B cell (primary cell): ENCODE data around the gene KRT80. TPM values are rescaled to one million over a fixed set of nuclear protein-coding genes. Genes with fewer than 3 reads are reported as not detected.

Experiments
- ATAC-seq: fragments of 200-7000 bp; cut with Tn5 transposase; one replicate; pipeline ENCODE4 v1.10.0; 2021; ENCODE audit warnings: low read depth, mild to moderate bottlenecking, moderate number of reproducible peaks, moderate library complexity
- CTCF ChIA-PET: fragments of 350-600 bp; sonication (Branson Sonifier 250); formaldehyde crosslinking; loops from one replicate; lab custom pipeline; 2021; ENCODE audit warnings: antibody characterized with exemption, inconsistent platforms; lab: Charles Lee
- POLR2A ChIA-PET: fragments of 350-600 bp; sonication (Branson Sonifier 250); formaldehyde crosslinking; loops from one replicate; lab custom pipeline; 2021; ENCODE audit warnings: antibody characterized with exemption; lab: Charles Lee
- DNase-seq: peaks from one replicate; pipeline ENCODE4 v3.0.0; 2013
- H2AFZ ChIP-seq: 2 replicates; pipeline ENCODE4 v1.6.1; 2012; ENCODE audit warnings: mild to moderate bottlenecking, low read depth, low read length; ENCODE audit not compliant: insufficient read depth, poor library complexity, severe bottlenecking
- H3K27ac ChIP-seq, 2 donors: 1 replicate in 1 of 2; 2 replicates in 1 of 2; pipeline ENCODE4 v1.5.1; 2012 to 2013; ENCODE audit warnings: low read length in 2 of 2, mild to moderate bottlenecking in 2 of 2, moderate library complexity in 1 of 2
- H3K27me3 ChIP-seq, 4 experiments: fragments of 200-600 bp in 1 of 4; sonication (generic) in 1 of 4; replicated peaks in 1 of 4; 1 replicate in 2 of 4; 2 replicates in 2 of 4; pipeline versions ENCODE4 v1.6.1 to v1.7.0; 2013 to 2016; ENCODE audit warnings: low read length in 3 of 4, mild to moderate bottlenecking in 2 of 4, mixed read lengths in 1 of 4, moderate library complexity in 1 of 4; ENCODE audit not compliant: insufficient read depth in 4 of 4, control insufficient read depth in 3 of 4; ENCODE audit errors: control extremely low read depth in 1 of 4
- H3K36me3 ChIP-seq, 2 experiments: replicated peaks in 1 of 2; 1 replicate in 1 of 2; 2 replicates in 1 of 2; pipeline versions ENCODE4 v1.6.1 to v1.7.1; 2013; ENCODE audit warnings: low read length in 1 of 2; ENCODE audit not compliant: insufficient read depth in 2 of 2, control insufficient read depth in 1 of 2; ENCODE audit errors: control extremely low read depth in 1 of 2, extremely low read depth in 1 of 2
- H3K4me1 ChIP-seq, 2 donors: fragments of 200-600 bp in 1 of 2; sonication (generic) in 1 of 2; 1 replicate in 1 of 2; 2 replicates in 1 of 2; pipeline versions ENCODE4 v1.5.1 to v1.6.1; 2013 to 2017; ENCODE audit warnings: low read length in 2 of 2; ENCODE audit not compliant: control insufficient read depth in 2 of 2, insufficient read depth in 2 of 2
- H3K4me2 ChIP-seq: replicated peaks from 2 replicates; pipeline ENCODE3; 2012; ENCODE audit warnings: mild to moderate bottlenecking, low read depth, low read length; ENCODE audit not compliant: poor library complexity, severe bottlenecking
- H3K4me3 ChIP-seq, 5 experiments: fragments of 200-600 bp in 1 of 5; sonication (generic) in 1 of 5; 1 replicate in 3 of 5; 2 replicates in 2 of 5; pipeline versions ENCODE4 v1.5.1 to v1.7.0; 2011 to 2016; ENCODE audit warnings: low read length in 4 of 5, mild to moderate bottlenecking in 4 of 5, low read depth in 2 of 5, control low read depth in 1 of 5, moderate library complexity in 1 of 5; ENCODE audit not compliant: insufficient read depth in 1 of 5; ENCODE audit errors: control extremely low read depth in 1 of 5, extremely low read depth in 1 of 5
- H3K79me2 ChIP-seq: fragments of 200-600 bp; sonication (generic); one replicate; pipeline ENCODE4 v1.6.0; 2016; ENCODE audit warnings: low read length; ENCODE audit not compliant: control insufficient read depth, insufficient read depth
- H3K9ac ChIP-seq: fragments of 200-600 bp; sonication (generic); 2 replicates; pipeline ENCODE4 v1.6.1; 2017; ENCODE audit warnings: mild to moderate bottlenecking, low read length, moderate library complexity
- H3K9me3 ChIP-seq, 3 donors: one replicate each; pipeline versions ENCODE4 v1.6.1 to v1.7.1; 2013; ENCODE audit warnings: low read length in 2 of 3; ENCODE audit not compliant: control insufficient read depth in 2 of 3, insufficient read depth in 1 of 3; ENCODE audit errors: control extremely low read depth in 1 of 3
- H4K20me1 ChIP-seq: 2 replicates; pipeline ENCODE4 v1.6.0; 2012; ENCODE audit warnings: mild to moderate bottlenecking, low read length; ENCODE audit not compliant: insufficient read depth, control insufficient read depth, poor library complexity, severe bottlenecking
- H3K27ac Mint-ChIP-seq: one replicate; pipeline ENCODE4 v1.8.0; 2021; ENCODE audit warnings: mixed read lengths
- H3K27me3 Mint-ChIP-seq: one replicate; pipeline ENCODE4 v1.8.0; 2021; ENCODE audit warnings: mixed read lengths
- H3K4me1 Mint-ChIP-seq: one replicate; pipeline ENCODE4 v1.8.0; 2021; ENCODE audit warnings: mixed read lengths
- H3K4me3 Mint-ChIP-seq: one replicate; pipeline ENCODE4 v1.8.0; 2021; ENCODE audit warnings: mixed read lengths
- H3K9me3 Mint-ChIP-seq: one replicate; pipeline ENCODE4 v1.8.0; 2022; ENCODE audit warnings: mixed read lengths; ENCODE audit not compliant: insufficient read depth
- CTCF ChIP-seq: fragments of 200-600 bp; IDR thresholded peaks from one replicate; pipeline ENCODE4 v1.8.0; 2022; ENCODE audit warnings: antibody characterized with exemption, mild to moderate bottlenecking
- EZH2 ChIP-seq: IDR thresholded peaks from 2 replicates; pipeline ENCODE4 v1.6.1; 2012; ENCODE audit warnings: borderline replicate concordance, low read depth, mild to moderate bottlenecking, moderate library complexity, low read length; ENCODE audit not compliant: insufficient read depth, poor library complexity, severe bottlenecking
- WGBS: methylation state at CpG from one replicate; pipeline ENCODE4 v1.1.5; 2013; ENCODE audit warnings: missing lambda C conversion rate; ENCODE audit not compliant: insufficient coverage; 5-methylcytosine and 5-hydroxymethylcytosine counted together
- intact Hi-C: fragments of 100-400 bp; cut with micrococcal nuclease; formaldehyde crosslinking; loops from one replicate; pipeline ENCODE4 v1.10.0; 2022
- polyA plus RNA-seq: library from polyadenylated mRNA; depleted of rRNA; stranded (reverse); fragments of >200 nt; gene quantifications from 2 replicates; pipeline ENCODE4 v1.2.3, GENCODE V29; 2012
- total RNA-seq, 2 donors: library from RNA; stranded (reverse); fragments of 120-200 nt in 1 of 2; gene quantifications; 1 replicate in 1 of 2; 2 replicates in 1 of 2; pipeline versions ENCODE4 v1.2.3 to v1.2.4, GENCODE V29; 2013 to 2022

KRT80 gene
- total and polyA plus RNA-seq, 2 donors (not counting 1 experiment from before 2014, with no cell fraction given), result not detected

GRCh38 chr12:52183971-52184370 is 7.8 kb downstream of the KRT80 start:
- Mint-ChIP-seq H3K27ac (no peak overlapping the region), H3K9me3 (no peaks in the 10 kb centered on the region), H3K27me3 (no peaks in the 10 kb centered on the region), H3K4me3 (no peak overlapping the region), H3K4me1 (no peaks in the 10 kb centered on the region)
- TF ChIP-seq CTCF (no peak), EZH2 (no peak)
- Histone ChIP-seq H3K27me3 (no peaks in the 10 kb centered on the region), H3K9ac (no peak overlapping the region), H2AFZ (no peak overlapping the region), H3K4me1 (no peaks in the 10 kb centered on the region), H3K9me3 (no peaks in the 10 kb centered on the region), H4K20me1 (no peaks in the 10 kb centered on the region), H3K36me3 (no peaks in the 10 kb centered on the region), H3K79me2 (no peaks in the 10 kb centered on the region), H3K4me2 (no peak overlapping the region), H3K27ac (no peak overlapping the region), H3K4me3 (no peak overlapping the region)
- intact Hi-C loops, result no loop called here
- POLR2A ChIA-PET, result no interaction called here
- 83% methylated on average over 8 of the region's 8 CpGs for WGBS
- CTCF ChIA-PET, result no interaction called here
- ATAC-seq, result no peak
- no peak for DNase-seq

- H3K27ac ChIP-seq, result no peak overlapping the region
- H3K4me1 ChIP-seq, result no peaks in the 10 kb centered on the region
- no peak overlapping the region for H2AFZ ChIP-seq
- CTCF ChIA-PET, result no interaction called here
- no peaks in the 10 kb centered on the region for H4K20me1 ChIP-seq
- WGBS, result 75% methylated on average over 5 of the region's 6 CpGs
- H3K9me3 Mint-ChIP-seq, result no peaks in the 10 kb centered on the region
- intact Hi-C loops, result no loop called here
- H3K27me3 ChIP-seq, result no peaks in the 10 kb centered on the region
- no peaks in the 10 kb centered on the region for H3K36me3 ChIP-seq
- POLR2A ChIA-PET, result no interaction called here
- no peak overlapping the region for H3K27ac Mint-ChIP-seq
- DNase-seq (no peak), ATAC-seq (no peak)
- H3K79me2 ChIP-seq, result no peaks in the 10 kb centered on the region
- H3K9me3 ChIP-seq, result no peaks in the 10 kb centered on the region
- H3K9ac ChIP-seq, result no peak overlapping the region
- no peak overlapping the region for H3K4me2 ChIP-seq
- no peak overlapping the region for H3K4me3 Mint-ChIP-seq
- no peaks in the 10 kb centered on the region for H3K27me3 Mint-ChIP-seq
- no peaks in the 10 kb centered on the region for H3K4me1 Mint-ChIP-seq
- no peak overlapping the region for H3K4me3 ChIP-seq
- no peak for TF ChIP-seq CTCF
- no peak for TF ChIP-seq EZH2
Observed at GRCh38 chr12:52183544-52183910, 8.3 kb downstream of the KRT80 start.
